IPS-18c (cell line): ENCODE measurements around the gene MEGF9.

Experiments used
- H3K4me3 ChIP-seq: 2 replicates; pipeline ENCODE4 v1.7.0; 2013; ENCODE audit warnings: low read depth, mild to moderate bottlenecking, low read length, moderate library complexity; ENCODE audit not compliant: insufficient read depth
- H3K9me3 ChIP-seq: one replicate; pipeline ENCODE4 v1.6.1; 2013; ENCODE audit warnings: mild to moderate bottlenecking, low read length, moderate library complexity; ENCODE audit not compliant: control insufficient read depth, insufficient read depth

Gene MEGF9

DNA sequence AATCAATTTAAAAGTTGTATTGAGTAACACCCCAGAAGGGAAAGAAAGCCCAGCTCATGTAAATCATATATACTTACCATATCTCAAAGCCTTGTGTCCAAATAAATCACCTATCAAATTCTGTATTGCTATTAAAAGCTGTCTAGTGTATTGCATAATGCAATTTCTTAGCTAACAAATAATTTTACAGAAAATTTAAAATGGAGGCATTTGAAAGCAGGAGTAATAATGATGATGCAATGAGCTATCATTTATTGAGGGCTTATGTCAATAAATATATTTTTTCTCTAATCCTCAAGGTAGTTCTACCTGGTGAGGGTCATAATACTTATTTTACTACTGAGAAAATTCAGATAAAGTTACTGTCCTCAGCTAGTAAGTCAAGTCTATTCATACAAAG, 91.5 kb downstream of the MEGF9 start:
- H3K9me3 ChIP-seq, result no peaks in the 10 kb centered on the region
- no peak overlapping the region for H3K4me3 ChIP-seq

DNA sequence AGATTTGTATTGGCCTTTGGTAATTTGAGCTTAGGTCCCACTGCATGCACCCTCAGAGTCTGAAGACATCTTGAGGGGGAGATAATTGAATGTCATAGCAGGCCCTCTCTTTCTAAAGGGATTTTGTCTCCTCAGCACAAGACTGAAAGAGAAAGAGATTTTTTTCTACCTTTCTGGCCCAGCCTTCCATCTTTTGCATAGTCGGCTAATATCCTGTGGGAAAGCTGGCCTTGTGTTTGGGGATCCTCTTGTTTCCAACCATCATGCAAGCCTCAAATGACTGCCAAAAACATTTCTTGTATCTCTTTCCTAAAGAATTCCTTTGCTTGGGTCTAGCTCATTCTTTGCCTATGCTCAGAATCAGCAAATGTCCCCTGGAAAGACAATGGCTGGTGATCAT, 92.3 kb downstream of the MEGF9 start:
- no peaks in the 10 kb centered on the region for H3K9me3 ChIP-seq
- no peak overlapping the region for H3K4me3 ChIP-seq

DNA sequence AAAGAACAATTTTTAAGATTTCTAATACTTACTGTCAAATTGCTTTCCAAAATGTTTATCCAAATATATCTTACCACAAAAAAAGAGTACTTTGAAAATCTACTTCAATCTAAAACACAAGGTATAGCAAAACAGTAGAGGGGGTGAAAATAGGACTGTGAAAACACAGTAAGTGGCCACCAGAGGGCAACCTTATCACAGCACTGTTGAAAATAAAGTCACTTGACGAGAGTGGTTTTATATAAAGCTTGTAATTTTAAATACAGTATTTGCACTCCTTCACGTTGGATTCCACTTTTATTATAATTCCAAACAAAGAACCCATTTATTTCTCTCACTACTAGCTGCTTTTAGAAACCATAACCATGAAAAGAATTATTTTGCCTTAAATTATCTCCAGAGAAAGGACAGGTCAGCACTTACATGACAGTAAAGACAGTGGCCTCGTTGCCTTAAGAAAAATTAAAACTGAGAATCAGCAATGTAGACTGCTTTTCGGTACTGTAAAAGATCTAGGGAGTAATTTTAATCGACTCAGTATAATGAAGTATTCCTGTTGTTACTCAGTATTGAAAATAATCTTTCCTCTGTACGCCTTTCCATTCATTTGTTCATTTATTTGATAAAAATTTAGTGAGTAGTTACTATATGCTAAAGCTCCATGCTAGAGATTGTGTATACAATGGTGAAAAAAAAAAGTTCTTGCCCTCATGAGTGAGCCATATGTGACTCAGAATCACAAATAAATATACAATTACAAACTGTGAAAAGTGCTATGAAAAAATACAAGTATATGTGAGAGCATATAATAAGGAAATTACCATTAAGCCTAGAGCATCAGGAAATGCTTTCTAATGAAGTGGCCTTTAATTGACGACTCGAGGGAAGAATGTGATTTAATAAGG, 94.3 kb downstream of the MEGF9 start:
- Histone ChIP-seq H3K9me3 (no peaks in the 10 kb centered on the region), H3K4me3 (no peak overlapping the region)

DNA sequence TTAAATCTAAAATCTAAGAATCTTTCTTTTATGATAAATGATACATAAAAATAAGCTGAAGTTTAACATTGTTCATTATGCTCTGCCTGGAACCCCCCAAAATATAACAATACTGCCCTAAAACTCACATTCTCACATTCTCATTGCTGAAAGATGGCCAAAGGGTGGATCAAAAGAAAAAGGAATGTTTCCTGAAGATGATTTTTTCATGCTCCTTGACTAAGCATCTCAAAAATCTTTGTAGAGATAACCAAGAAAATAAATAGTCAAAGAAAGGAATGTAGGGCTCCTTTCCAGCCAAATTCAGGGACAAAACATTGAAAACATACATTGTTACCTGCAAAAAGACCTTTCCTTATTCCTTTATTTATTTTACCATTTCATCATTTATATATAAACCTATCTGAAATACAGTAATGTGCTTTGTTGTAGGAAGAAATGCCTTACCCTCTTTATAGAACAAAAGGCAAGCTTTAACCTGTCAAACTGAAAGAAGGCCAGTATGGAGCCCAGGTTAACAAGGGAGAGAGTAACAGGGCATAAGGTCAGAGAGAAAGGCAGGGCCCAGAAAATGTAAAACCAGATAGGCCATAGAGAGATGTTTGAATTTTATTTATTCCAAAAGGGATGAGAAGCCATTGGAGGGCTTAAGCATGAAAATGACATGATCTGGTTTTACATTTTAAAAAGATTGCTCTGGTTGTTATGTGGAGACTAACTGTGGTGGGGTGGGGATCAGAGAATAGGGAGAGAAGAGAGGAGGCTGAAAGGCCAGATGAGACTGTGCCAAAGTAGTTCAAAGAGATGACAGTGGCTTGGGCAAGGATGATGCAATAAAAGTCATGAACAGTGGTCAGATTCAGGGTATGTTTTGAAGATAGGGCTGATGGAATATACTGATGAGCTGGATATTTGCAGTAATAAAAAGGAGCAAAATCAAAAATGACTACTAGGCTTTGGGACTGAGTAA, 97.0 kb downstream of the MEGF9 start:
- no peak overlapping the region for H3K4me3 ChIP-seq
- H3K9me3 ChIP-seq, result no peaks in the 10 kb centered on the region

DNA sequence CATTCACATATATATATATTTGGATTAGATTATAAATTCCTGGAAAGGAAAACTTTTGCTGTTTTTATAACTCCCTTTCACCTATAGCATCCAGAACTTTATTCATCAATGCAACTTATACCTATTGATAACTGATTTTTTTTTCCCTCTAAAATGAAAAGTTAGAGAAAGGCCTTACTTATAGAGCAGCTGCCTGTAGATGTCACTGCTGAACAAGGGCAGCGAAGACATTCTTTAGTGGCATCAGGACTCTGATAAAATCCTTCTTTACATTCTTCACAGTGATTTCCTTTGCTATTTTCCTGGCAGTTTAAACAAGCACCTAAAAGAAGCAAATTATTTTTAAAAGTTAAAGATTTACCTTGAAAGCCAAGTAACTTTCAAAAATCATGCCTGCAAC, 102.1 kb downstream of the MEGF9 start:
- Histone ChIP-seq H3K9me3 (no peaks in the 10 kb centered on the region), H3K4me3 (no peak overlapping the region)

DNA sequence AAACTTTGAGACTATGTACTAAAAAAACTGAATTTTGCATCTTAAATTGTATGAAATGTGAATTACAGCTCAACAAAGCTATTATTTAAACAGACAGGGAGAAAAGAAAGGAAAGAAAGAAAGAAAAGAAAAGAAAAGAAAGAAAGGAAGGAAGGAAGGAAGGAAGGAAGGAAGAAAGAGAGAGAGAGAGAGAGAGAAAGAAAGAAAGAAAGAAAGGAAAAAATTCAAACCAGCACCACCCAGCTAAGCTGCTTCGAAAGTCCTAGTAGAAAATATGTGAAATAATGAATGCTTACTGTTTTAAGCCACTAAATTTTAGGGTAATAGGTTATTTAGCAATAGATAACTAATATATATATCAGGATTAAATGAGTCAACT, 102.6 kb downstream of the MEGF9 start:
- no peak overlapping the region for H3K4me3 ChIP-seq
- H3K9me3 ChIP-seq, result no peaks in the 10 kb centered on the region

DNA sequence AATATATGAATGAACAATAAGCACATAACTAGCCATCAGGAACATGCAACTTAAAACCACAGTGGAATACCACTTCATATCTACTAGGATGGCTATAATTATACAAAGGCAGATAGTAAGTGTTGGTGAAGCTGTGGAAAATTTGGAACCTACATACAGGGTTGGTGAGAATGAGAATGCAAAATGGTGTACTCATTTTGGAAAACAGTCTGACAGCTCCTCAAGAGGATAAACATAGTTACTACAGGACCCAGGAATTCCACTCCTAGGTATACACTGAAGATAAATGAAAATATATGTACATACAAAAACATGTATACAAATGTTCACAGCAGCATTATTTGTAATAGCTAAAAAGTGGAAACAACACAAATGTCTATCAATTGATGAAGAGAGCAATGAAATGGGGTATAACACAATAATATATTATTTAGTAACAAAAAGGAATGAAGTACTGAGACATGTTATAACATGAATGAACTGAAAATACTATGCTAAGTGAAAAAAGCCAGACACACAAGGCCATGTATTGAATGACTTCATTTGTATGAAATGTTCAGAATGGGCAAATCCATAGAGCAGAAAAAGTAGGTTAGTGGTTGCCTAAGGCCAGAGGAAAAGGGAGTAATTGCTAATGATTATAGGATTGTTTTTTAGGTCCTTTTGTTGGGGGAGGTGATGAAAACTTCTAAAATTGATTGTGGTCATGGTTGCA, 103.1 kb downstream of the MEGF9 start:
- H3K4me3 ChIP-seq, result no peak overlapping the region
- no peaks in the 10 kb centered on the region for H3K9me3 ChIP-seq

DNA sequence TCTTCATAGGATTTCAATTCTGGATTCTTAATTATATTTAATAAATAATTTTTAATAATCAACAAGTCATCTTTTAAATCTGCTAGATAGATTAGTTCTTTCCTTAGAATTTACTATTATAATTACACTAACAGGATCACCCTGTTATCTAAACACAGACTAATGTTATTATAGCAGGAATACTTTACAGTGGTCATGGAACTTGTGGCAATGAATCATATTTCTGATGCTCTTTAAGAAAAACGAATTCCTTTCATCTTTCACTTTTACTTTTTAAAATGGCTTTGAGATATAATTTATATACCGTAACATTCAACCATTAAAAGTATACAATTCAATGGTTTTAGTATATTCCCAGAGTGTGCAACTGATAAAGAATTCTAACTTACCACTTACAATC, 104.6 kb downstream of the MEGF9 start:
- H3K4me3 ChIP-seq, result no peak overlapping the region
- no peaks in the 10 kb centered on the region for H3K9me3 ChIP-seq

DNA sequence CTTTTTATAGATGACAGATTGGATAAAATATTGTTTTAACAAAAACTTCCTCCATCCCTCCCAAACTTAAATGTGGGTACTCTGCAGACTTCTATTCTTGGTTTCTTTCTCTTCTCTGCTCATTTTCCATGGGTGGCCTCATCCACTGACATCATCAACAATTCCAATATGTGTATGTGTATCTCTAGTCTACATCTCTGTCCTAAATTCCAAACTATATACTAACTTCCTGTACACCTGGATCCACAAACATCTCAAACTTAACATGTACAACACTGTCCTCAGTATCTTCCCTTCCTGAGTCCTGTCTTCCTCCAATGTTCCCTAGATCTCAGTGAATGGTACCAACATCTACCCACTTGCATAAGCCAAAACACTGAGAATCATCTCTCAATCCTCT, 105.8 kb downstream of the MEGF9 start:
- H3K9me3 ChIP-seq, result no peaks in the 10 kb centered on the region
- no peak overlapping the region for H3K4me3 ChIP-seq

DNA sequence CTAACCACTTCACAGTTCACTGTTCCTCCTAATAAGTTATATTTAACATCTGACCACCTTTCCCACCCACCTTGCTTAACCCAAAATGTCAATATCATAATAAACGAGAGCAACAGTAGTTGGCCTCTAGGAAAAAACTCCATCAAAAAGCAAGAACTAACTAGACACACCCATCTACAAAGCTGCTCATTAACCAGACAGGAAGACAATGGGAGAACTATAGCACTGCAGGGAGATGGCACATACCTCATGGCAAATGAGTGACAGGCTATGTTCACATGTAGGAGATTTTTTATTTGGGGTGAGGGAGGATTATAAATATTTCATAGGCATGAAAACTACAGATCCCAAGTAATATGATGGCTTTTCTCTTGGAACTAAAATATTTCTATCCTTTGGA, 110.7 kb downstream of the MEGF9 start:
- no peaks in the 10 kb centered on the region for H3K9me3 ChIP-seq
- H3K4me3 ChIP-seq, result no peak overlapping the region

DNA sequence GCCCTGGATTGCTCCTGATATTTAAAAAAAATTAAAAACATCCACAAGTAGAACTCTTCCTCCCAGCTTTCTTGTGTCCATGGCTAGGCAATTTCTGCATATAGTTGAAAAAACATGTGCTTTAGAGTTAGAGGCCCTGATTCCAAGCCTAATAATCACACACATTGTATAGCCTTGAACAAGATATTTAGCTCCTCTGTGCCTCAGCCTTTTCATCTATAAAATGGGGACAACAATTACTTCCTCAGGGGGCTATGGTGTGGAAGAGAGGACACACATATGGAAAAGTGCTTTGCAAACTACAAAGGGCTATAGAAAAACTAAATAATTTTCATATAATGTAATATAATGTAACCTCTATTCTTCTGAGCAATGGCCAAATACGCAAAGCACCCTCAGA, 111.3 kb downstream of the MEGF9 start:
- Histone ChIP-seq H3K4me3 (no peak overlapping the region), H3K9me3 (no peaks in the 10 kb centered on the region)

DNA sequence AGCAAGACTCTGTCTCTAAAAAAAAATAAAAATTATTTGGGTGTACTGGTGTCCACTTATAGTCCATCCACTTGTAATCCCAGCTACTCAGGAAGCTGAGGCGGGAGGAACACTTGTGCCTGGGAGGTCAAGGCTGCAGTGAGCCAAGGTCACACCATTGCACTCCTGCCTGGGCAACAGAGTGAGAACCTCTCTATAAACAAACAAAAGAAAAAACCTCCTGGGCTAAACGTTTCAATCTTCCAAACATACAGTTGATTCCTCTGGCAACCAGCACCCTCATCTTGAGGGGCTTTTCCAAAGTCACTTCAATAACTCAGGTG, 120.4 kb downstream of the MEGF9 start:
- Histone ChIP-seq H3K4me3 (no peak overlapping the region), H3K9me3 (no peaks in the 10 kb centered on the region)

DNA sequence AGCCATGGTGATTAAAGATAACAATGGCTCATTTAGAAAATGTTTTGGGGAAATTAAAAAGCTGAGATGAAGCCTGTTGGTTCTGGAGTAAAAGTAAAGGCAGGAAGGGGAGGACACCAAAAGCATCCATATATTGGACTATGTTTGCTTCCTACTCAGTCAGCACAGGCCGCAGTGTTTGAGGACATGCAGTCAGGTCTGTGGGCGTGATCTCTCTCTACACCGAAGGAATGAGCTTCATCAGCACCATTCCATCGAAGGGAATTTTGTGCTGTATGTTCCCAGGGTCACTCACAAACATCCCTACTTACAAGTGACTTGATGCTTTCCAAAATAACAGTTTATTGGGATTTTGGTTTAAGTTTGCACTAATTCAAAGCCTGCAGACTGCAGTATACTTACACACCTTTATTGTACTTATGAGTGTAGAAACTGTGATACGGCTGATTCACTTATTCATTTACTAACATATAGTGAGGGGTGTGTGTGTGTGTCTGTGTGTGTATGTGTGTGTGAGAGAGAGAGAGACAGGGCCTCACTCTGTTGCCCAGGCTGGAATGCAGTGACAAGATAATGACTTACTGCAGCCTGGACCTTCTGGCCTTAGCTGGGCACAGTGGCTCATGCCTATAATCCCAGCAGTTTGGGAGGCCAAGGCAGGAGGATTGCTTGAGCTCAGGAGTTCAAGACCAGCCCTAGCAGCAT, 120.9 kb downstream of the MEGF9 start:
- no peak overlapping the region for H3K4me3 ChIP-seq

DNA sequence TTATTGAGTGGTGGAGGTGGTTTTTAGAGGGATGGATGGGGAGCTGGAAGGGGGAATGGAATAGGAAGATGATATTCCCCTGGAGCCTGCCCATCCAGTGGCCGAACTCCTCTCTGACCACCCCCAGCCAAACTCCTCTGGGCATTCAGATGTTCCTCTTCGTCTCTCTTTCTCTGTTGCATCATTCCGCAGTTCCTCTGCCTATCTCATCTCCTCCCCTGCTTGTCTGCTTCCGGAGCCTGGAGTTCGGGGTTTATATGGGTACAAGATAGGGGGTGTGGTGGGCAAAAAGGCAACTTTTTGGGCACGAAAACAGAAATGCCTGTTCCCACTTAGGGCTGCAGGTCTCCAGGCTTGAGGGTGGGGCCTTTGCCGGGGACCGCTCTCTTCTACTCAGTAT, 122.1 kb downstream of the MEGF9 start:
- H3K4me3 ChIP-seq, result no peak overlapping the region
- H3K9me3 ChIP-seq, result no peaks in the 10 kb centered on the region

More for the DNA sequence above, 120.9 kb downstream of the MEGF9 start:
- no peaks in the 10 kb centered on the region for H3K9me3 ChIP-seq

DNA sequence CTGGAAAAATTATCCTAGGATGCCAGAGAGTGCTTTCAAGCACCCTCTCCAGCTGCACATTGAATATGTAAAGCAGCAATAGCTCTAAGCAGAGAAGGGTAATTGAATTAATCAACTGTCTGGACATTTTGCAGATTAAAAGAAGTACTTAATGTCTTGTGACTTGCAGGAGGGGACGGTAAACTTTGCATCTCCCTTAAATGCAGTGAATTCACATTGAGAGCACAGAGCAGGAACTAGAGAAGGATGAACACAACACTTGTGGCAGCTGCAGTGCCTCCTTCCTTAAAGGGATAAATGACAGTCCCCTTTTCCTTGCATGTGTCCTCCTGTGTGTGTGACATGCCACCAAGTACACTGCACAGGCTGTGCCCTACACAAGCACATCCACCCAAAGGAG, 126.9 kb downstream of the MEGF9 start:
- H3K9me3 ChIP-seq, result no peaks in the 10 kb centered on the region
- H3K4me3 ChIP-seq, result no peak overlapping the region

DNA sequence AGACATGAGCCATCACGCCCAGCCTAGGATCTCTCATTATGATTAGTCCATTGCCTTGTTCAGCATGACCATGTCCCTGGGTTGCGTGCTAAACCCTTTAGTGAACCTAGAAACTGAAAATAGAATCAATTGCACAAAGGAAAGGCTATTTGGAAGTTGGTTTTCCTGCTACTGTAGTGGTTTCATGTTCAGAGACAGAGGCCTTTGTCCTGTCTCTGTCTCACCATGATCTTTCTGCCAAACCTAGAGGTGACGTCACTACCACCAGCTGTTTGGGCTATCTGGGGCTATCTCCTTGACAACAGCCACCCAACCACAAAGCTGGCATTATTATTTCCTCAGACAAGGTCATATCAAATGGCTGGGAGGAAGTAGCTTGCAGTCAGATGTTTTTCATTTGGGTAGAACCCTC, 130.3 kb downstream of the MEGF9 start:
- Histone ChIP-seq H3K9me3 (peaks cover 2% of the 10 kb centered on the region), H3K4me3 (no peak overlapping the region)
